Measurements from ENCODE around the gene KRT84. TPM values are rescaled to one million over a fixed set of nuclear protein-coding genes. Genes with fewer than 3 reads are reported as not detected.

Gene KRT84
- total RNA-seq, 1 experiment from 2014 or later, result not detected

DNA sequence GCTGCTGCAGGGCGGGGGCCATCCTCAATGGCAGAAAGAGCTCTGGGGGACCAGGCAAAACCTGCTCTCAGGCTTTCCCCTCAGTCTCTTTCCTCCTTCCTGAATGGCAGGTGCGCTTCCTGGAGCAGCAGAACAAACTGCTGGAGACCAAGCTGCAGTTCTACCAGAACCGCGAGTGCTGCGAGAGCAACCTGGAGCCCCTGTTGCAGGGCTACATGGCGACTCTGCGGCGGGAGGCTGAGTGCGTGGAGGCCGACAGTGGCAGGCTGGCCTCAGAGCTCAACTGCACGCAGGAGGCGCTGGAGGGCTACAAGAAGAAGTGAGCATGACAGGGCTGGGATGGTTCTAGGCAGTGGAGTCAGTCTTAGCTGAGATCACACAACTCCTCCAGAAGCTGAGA lies 41.3 kb downstream of the KRT84 start:
- H3K27me3 ChIP-seq, result no peaks in the 10 kb centered on the region
- no peaks in the 10 kb centered on the region for H3K9me3 ChIP-seq
- H3K4me3 ChIP-seq, result no peak overlapping the region
- DNase-seq, result no peak
- no peaks in the 10 kb centered on the region for H3K36me3 ChIP-seq

DNA sequence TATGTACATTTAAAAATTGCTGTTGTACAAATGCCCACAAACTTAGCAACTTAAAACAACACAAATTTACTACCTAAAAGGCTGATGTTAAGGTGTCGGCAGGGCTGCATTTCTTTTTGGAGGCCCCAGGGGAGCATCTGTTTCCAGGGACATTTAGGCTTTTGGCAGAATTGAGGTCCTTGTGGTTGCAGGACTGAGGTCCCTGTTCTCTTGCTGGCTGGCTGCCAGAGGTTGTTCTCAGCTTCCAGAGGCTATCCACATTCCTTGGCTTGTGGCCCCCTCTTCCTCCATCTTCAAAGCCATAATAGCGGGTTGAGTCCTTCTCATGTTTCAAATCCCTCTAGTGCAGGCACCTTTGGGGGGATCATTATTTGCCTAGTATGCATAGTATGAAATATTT lies 41.9 kb downstream of the KRT84 start:
- no peak for DNase-seq
- Histone ChIP-seq H3K4me3 (no peak overlapping the region), H3K36me3 (no peaks in the 10 kb centered on the region), H3K9me3 (no peaks in the 10 kb centered on the region), H3K27me3 (no peaks in the 10 kb centered on the region)

DNA sequence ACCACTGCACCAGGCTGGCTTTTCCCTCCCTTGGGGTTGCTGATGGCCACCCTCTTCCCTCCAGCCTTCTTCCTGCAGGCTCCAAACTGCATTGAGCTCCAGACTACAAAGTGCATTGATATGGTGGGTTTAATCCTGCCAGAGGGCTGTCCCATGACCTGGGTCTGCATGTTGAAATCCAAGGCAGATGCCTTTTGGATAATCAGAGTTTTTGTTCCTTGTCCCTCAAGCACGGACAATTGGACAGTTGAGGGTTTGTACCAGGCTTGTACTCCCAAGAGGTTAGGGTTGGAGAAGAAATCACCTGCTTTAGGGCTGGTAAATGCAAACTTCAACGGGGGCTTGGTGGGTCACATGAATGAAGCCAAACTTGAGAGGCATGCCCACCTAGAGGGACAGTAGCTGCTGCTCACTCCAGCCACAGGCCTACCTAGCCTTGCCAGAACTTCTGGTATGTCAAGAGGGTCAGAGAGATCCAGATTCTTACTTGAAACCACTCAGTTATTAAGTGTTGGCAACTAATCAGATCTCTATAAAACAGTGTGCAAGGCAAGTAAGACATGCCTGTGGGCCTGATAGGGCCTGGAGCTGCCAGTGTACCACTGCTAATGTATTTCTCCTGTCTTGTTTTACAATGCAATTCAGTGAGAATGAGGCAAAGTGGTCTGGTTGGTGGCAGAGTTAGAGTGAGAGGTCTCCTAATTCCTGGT lies 42.5 kb downstream of the KRT84 start:
- Histone ChIP-seq H3K36me3 (no peaks in the 10 kb centered on the region), H3K27me3 (no peaks in the 10 kb centered on the region), H3K4me3 (no peak overlapping the region), H3K9me3 (no peaks in the 10 kb centered on the region)
- DNase-seq, result no peak

DNA sequence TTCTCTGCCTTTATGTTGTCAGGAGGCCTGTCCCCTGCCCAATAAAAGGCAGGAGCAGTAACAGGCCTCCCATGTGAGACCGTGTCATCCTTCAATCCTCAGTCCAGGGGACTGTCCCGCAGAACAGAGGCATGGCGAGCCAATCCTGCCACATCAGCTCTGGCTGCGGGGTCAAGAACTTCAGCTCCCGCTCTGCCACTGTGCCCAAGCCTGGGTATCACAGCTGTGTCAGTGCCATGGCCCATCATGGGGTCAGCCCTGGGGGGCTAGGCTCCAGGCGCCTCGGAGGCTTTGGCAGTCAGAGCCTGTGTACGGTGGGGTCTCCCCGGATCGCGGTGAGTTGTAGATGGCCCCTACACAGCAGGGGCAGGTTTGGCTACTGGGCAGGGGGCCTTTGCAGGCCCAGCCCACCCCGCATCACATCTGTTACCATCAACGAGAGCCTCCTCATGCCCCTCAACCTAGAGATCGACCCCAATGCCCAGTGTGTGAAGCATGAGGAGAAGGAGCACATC lies 44.3 kb downstream of the KRT84 start:
- Histone ChIP-seq H3K27me3 (no peaks in the 10 kb centered on the region), H3K4me3 (no peak overlapping the region), H3K36me3 (no peaks in the 10 kb centered on the region), H3K9me3 (no peaks in the 10 kb centered on the region; the same call in 1 of the 2 replicates)
- DNase-seq, result no peak

DNA sequence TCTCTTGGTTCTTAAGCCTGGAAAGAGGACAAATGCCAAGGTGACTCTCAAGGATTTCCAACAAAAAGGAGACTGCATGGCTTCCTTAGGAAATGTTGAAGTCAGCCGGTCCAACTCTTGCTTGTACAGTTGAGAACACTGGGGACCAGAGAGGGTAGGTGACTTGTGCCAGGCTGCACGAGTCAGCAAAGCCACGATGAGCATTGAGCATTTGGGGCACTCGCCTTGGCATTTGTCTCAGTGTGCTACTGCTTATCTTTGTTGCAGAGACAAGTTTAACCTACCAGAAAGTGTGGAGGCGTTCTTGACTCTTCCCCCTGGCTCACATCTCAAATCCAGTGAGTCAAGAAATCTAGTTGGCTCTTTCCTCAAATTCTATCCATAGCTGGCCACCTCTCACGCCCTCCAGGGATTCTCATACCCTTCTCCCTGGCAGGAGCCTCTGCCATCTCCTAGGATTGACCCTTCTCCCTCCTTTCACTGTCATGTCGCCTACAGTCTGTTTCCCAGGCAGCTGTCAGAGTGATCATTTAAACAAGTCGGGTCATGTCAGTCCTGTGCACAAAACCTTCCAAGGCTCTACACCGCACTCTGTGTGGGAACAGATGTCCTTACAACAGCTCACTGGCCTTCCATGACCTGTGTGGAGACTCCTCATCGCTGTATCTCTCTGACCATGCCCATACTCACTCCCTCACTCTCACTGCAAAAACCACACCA lies 47.1 kb downstream of the KRT84 start:
- H3K27me3 ChIP-seq, result no peaks in the 10 kb centered on the region
- H3K9me3 ChIP-seq, result peaks cover 2% of the 10 kb centered on the region; the same call in 1 of the 2 replicates
- DNase-seq, result peak; percentile 59
- H3K4me3 ChIP-seq, result no peak overlapping the region
- no peaks in the 10 kb centered on the region for H3K36me3 ChIP-seq

DNA sequence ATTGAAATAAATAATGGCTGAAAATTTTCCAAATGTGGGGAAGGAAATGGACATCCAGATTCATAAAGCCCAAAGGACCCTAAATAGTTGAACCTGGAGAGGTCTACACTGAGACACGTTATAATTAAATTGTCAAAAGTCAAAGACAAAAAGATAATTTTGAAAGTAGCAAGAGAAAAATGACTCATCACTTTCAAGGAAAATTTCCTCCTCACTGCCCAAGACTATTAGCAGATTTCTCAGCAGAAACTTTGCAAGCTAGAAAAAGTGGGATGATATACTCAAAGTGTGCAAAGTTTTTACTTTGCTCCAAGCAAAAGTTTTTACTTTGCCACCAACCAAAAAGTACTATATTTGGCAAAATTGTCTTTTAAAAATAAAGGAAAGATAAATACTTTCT lies 48.4 kb downstream of the KRT84 start:
- DNase-seq, result no peak
- peaks cover 2% of the 10 kb centered on the region; the same call in 1 of the 2 replicates for H3K9me3 ChIP-seq
- no peaks in the 10 kb centered on the region for H3K36me3 ChIP-seq
- H3K27me3 ChIP-seq, result no peaks in the 10 kb centered on the region
- no peak overlapping the region for H3K4me3 ChIP-seq

DNA sequence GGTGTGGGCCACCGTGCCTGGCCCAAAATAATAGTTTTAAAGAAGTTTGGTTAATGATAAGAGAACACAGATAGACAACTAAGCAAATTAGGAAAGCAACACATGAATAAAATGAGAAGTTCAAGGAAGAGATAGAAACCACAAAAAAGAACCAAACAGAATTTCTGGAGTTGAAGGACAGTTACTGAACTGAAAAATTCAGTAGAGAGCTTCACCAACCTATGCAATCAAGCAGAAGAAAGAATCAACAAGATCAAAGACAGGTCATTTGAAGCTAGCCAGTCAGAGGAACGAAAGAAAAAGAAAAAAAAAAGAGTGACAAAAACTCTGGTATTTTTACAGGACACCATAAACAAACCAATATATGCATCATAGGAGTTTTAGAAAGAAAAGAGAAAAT lies 48.8 kb downstream of the KRT84 start:
- no peak for DNase-seq
- H3K9me3 ChIP-seq, result peaks cover 2% of the 10 kb centered on the region; the same call in 1 of the 2 replicates
- H3K27me3 ChIP-seq, result no peaks in the 10 kb centered on the region
- H3K4me3 ChIP-seq, result no peak overlapping the region
- H3K36me3 ChIP-seq, result no peaks in the 10 kb centered on the region

DNA sequence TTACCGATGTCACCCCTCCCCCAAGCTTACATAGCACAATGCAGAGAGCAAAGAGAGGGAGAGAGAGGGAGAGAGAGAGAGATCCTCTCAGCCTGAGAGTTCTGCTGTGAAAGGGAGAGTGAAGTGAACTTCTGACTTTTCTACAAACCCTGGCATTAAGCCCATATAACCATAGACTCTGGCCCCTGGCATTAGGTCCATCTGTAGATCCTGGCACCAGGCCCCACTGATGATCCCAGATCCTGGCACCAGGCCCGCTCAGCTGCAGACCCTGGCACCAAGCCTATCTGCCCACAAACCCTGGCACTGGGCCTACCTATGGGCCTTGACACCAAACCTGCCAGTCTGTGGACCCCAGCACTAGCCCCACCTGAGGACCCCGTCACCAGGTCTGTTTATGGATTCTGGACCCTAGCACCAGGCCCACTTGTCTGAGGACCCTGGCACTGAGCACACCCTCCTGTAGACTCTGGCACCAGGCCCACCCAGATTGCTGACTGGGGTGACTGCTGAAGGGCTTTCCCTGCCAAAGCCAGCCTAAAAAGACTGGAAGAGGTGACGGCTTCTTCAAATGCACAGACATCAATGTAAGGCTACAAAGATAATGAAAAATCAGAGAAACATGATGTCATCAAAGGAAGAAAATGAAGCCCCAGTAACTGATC lies 49.7 kb downstream of the KRT84 start:
- H3K9me3 ChIP-seq, result peaks cover 2% of the 10 kb centered on the region; the same call in 1 of the 2 replicates
- no peak overlapping the region for H3K4me3 ChIP-seq
- no peaks in the 10 kb centered on the region for H3K36me3 ChIP-seq
- DNase-seq, result no peak
- no peaks in the 10 kb centered on the region for H3K27me3 ChIP-seq

DNA sequence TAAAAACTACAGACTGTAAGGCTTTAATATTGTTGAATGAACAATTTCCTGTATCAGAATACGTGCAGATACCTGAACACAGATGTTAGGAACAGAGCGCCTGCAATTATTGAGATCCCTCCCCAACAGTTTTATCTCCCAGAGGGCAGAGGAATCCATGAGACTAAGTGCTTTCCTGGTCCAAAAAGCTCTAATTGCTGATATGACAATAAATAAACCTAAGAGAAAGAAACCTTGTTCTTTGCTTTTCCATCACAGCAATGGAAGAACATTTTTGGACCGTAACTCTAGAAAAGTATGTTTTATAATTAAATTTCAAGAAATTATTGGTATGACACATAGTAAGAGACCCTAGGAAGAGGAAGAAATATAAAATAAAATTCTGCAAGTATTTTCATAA lies 51.3 kb downstream of the KRT84 start:
- H3K9me3 ChIP-seq, result peaks cover 2% of the 10 kb centered on the region; the same call in 1 of the 2 replicates
- H3K27me3 ChIP-seq, result no peaks in the 10 kb centered on the region
- no peak overlapping the region for H3K4me3 ChIP-seq
- no peaks in the 10 kb centered on the region for H3K36me3 ChIP-seq
- DNase-seq, result no peak

DNA sequence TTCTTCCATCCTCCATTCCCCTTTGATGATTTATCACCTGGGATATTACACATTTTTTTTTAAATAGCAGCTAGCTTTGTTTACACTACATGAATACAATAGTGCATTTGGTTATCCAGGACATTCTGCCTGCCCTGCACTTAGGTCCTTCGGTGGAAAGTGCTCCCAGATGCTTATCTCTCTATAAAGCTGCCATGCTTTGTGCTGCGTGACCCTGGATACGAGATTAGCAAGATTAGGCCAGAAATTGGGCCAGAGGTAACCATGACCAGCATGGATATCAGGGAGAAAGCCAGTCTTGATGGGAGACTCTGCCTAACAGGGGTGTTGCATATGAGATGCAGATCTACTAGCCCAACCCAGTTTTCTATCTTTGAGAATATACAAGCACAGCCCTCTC lies 52.1 kb downstream of the KRT84 start:
- Histone ChIP-seq H3K9me3 (peaks cover 2% of the 10 kb centered on the region; the same call in 1 of the 2 replicates), H3K27me3 (no peaks in the 10 kb centered on the region), H3K4me3 (no peak overlapping the region), H3K36me3 (no peaks in the 10 kb centered on the region)
- no peak for DNase-seq

DNA sequence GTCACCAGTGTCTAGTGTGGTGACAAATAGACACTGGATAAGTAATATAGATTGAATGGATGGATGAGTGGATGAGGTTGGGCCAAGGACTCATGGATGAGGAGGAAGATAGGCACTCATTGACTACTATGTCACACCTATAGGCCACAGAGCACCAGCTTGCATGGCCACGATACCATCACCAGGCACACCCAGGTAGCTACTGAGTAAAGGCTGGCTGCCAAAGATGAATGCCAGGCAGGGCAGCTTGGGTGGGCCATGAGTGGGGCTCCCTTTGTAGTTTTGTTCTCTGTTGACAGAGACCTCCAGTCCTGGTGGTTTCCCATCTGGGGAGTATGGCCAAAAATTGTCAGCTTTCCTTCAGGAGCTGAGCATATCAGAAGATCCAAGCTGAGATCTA lies 53.1 kb downstream of the KRT84 start:
- DNase-seq, result no peak
- Histone ChIP-seq H3K36me3 (no peaks in the 10 kb centered on the region), H3K27me3 (no peaks in the 10 kb centered on the region), H3K9me3 (peaks cover 2% of the 10 kb centered on the region; the same call in 1 of the 2 replicates), H3K4me3 (no peak overlapping the region)

DNA sequence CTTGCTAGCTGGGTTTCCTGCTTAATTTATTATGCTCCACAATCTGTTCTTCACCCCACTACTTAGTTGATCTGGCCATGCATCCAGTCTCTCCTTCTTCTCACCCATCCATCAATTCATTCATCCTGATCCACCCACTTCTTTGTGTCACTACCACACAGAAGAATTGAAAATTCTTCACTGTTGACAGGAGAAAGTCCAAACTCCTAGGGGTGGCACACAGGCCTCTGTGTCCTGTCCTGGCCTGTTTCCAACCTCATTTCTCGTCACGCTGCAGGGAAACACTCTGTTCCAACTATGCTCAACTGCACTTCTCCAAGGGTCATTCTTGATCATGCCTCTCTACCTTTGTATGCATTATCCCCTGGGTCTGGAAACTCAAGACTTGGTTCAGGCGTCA lies 53.6 kb downstream of the KRT84 start:
- no peak for DNase-seq
- no peak overlapping the region for H3K4me3 ChIP-seq
- no peaks in the 10 kb centered on the region for H3K27me3 ChIP-seq
- no peaks in the 10 kb centered on the region for H3K36me3 ChIP-seq
- H3K9me3 ChIP-seq, result peaks cover 2% of the 10 kb centered on the region; the same call in 1 of the 2 replicates

DNA sequence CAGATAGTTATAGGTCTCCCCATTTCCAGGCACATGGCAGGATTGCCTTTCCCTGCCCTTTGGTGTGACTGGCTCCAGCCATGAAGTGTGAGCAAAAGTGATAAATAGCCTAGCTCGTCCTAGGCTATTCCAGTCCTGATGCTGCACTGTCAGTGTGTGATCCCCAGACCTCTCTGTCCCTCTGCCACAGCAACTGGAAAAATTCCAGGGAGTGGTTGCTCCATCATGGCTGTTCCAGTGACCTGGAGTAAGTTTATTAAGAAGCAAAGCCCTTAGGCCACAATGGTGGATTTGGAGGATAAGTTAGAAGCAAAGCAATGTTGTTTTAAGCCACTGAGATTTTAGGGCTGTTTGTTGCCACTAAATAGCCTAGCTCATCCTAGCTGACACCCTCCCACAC lies 54.4 kb downstream of the KRT84 start:
- no peak overlapping the region for H3K4me3 ChIP-seq
- H3K36me3 ChIP-seq, result no peaks in the 10 kb centered on the region
- no peak for DNase-seq
- peaks cover 2% of the 10 kb centered on the region; the same call in 1 of the 2 replicates for H3K9me3 ChIP-seq
- H3K27me3 ChIP-seq, result no peaks in the 10 kb centered on the region

DNA sequence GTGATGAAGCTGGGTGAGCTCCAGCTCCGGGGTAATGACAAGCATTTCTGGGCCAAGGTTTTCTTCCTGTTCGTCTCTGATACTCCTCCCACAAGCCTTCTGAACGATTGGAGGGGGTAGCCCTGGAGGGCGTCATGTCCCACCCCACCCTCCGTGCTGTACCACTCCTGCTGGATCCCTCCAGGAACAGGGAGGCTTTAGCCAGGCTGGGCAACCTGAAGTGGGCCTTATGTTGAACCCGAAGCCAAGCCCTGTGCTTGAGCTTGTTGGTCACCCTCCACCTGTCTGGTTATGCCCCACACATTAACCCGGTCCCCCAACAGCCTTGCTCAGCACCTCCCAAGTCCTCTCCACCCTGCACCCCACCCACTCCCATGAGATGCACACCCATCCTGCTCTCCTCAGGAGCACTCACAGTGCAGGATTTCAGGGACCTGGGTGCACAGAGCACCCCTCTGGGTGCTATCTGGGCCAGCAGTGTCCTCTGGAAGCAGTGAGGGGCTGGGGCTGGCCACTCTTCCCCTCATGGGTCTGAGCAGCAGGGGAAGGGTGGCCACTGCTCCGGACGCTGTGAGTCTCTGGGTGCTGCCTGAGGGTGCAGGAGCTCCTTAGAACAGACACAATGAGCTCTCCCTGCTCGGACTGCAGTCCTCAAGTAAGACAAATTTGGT lies 57.5 kb downstream of the KRT84 start:
- no peaks in the 10 kb centered on the region for H3K9me3 ChIP-seq
- no peak overlapping the region for H3K4me3 ChIP-seq
- H3K27me3 ChIP-seq, result no peaks in the 10 kb centered on the region
- H3K36me3 ChIP-seq, result no peaks in the 10 kb centered on the region
- DNase-seq, result no peak

Data from MG63 (cell line).